Activated gamma-delta T cell treated with Interleukin-2 at 50 U/mL for 16 hours (primary cell): ENCODE data around the gene INO80E.

Experiments
- DNase-seq: peaks from one replicate; pipeline ENCODE4 v3.0.0-alpha.2; 2020

The INO80E gene

GRCh38 chr16:29993191-29993902, 2.7 kb upstream of the INO80E start:
- DNase-seq = no peak

- DNase-seq = no peak
These were observed 2.0 kb upstream of the INO80E start for GRCh38 chr16:29993903-29994599.

- DNase-seq = no peak
These were observed 1.3 kb upstream of the INO80E start for GRCh38 chr16:29994600-29995323.

- DNase-seq = peak; percentile 82
These were observed 624 bp upstream of the INO80E start, which contains the start of gene HIRIP3 for GRCh38 chr16:29995324-29995910. Gene HIRIP3, minus strand, starts transcription at chr16:29995617. Its CDS starts 12 bp downstream, at chr16:29995605.

GRCh38 chr16:29996766-29997250, 767 bp downstream of the INO80E start:
- no peak for DNase-seq

- no peak for DNase-seq
These were observed 3.6 kb downstream of the INO80E start for GRCh38 chr16:29999605-30000004.

- no peak for DNase-seq
These were observed 4.9 kb downstream of the INO80E start for GRCh38 chr16:30000735-30001631.

- DNase-seq = no peak
These were observed 6.7 kb downstream of the INO80E start for GRCh38 chr16:30002614-30003346.

GRCh38 chr16:30003670-30004423, 7.8 kb downstream of the INO80E start:
- no peak for DNase-seq

- DNase-seq = no peak
These were observed 8.4 kb downstream of the INO80E start for GRCh38 chr16:30004424-30004776.

- DNase-seq = no peak
These were observed 8.8 kb downstream of the INO80E start for GRCh38 chr16:30004811-30005242.

GRCh38 chr16:30005341-30006094, 9.5 kb downstream of the INO80E start:
- DNase-seq = no peak

GRCh38 chr16:30006095-30006473, 10.0 kb downstream of the INO80E start:
- no peak for DNase-seq

- DNase-seq = no peak
These were observed 10.8 kb downstream of the INO80E start for GRCh38 chr16:30006659-30007377.

- no peak for DNase-seq
These were observed 11.4 kb downstream of the INO80E start for GRCh38 chr16:30007378-30007895.

GRCh38 chr16:30009085-30009862, 13.2 kb downstream of the INO80E start:
- no peak for DNase-seq

- no peak for DNase-seq
These were observed 14.2 kb downstream of the INO80E start for GRCh38 chr16:30009990-30010843.
